Colonic mucosa (tissue), 4 donors: ENCODE data around the gene NNT. TPM values are rescaled to one million over a fixed set of nuclear protein-coding genes. Genes with fewer than 3 reads are reported as not detected.

Source experiments
- DNase-seq: peaks from one replicate; pipeline ENCODE4 v3.0.0-alpha.2; 2020
- H3K27ac ChIP-seq: fragments of 200-600 bp; one replicate; pipeline ENCODE4 v1.8.0; 2021
- H3K27me3 ChIP-seq: fragments of 200-600 bp; one replicate; pipeline ENCODE4 v1.8.0; 2021
- H3K36me3 ChIP-seq: fragments of 200-600 bp; one replicate; pipeline ENCODE4 v1.8.0; 2021
- H3K4me1 ChIP-seq: fragments of 200-600 bp; one replicate; pipeline ENCODE4 v1.8.0; 2021; ENCODE audit warnings: mild to moderate bottlenecking
- H3K4me3 ChIP-seq: fragments of 200-600 bp; one replicate; pipeline ENCODE4 v1.8.0; 2021
- H3K9ac ChIP-seq, 2 donors: one replicate each; pipeline ENCODE4 v1.7.0; 2013; ENCODE audit warnings: control low read depth in 2 of 2, low read depth in 2 of 2, low read length in 2 of 2
- H3K9me3 ChIP-seq: fragments of 200-600 bp; one replicate; pipeline ENCODE4 v1.8.0; 2021
- CTCF ChIP-seq: fragments of 200-600 bp; IDR thresholded peaks from one replicate; pipeline ENCODE4 v1.8.0; 2022; ENCODE audit warnings: antibody characterized with exemption, mild to moderate bottlenecking
- intact Hi-C: fragments of 100-400 bp; cut with DNase I; formaldehyde crosslinking; loops from one replicate; pipeline ENCODE4 v1.14.1; 2022
- total RNA-seq, 2 donors: library from RNA; stranded (reverse); fragmentation: NEBNext Ultra II Directional in 1 of 2; extraction: Animal tissue kit (Norgen Biotek cat#: 25700) in 1 of 2; gene quantifications; one replicate each; pipeline ENCODE4 v1.2.1, GENCODE V29; 2021
- donor health status: healthy.
- donor health status: DM: no; HTN: no; CAD: no.
- donor health status: DM: no; HTN: no; CAD: no.

The NNT gene
- total RNA-seq, 2 donors from 2014 or later, result 81.3 to 148 TPM

GRCh38 chr5:43583724-43584123 is 19.3 kb upstream of the NNT start:
- Histone ChIP-seq H3K36me3 (no peaks in the 10 kb centered on the region), H3K4me3 (no peak overlapping the region), H3K9ac (no peak overlapping the region), H3K27me3 (no peaks in the 10 kb centered on the region), H3K4me1 (no peaks in the 10 kb centered on the region), H3K27ac (no peak overlapping the region), H3K9me3 (no peaks in the 10 kb centered on the region)
- intact Hi-C loops, result no loop called here
- DNase-seq, result no peak
- TF ChIP-seq CTCF, result no peak

DNA sequence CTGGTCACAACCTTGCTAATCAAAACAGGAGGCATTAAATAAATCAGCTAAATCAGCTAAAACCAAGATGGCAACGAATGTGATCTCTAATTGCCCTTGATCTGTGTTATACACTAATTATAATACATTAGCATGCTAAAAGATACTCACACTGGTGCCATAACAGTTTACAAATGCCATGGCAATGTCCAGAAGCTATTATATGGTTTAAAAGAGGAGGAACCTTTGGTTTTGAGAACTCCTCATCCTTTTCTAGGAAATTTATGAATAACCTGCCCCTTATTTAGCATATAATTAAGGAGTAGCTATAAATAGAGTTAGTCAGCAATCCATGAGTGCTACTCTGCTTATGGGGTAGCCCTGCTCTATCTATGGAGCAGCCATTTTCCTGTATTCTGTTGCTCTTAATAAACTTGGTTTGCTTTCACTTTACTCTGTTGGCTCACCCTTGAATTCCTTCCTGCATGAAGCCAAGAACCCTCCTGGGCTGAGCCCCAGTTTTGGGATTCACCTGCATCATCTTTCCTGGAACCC is 18.7 kb upstream of the NNT start:
- no peak overlapping the region for H3K27ac ChIP-seq
- TF ChIP-seq CTCF, result no peak
- no peaks in the 10 kb centered on the region for H3K27me3 ChIP-seq
- DNase-seq, result no peak
- H3K36me3 ChIP-seq, result no peaks in the 10 kb centered on the region
- H3K4me1 ChIP-seq, result no peaks in the 10 kb centered on the region
- no peak overlapping the region for H3K9ac ChIP-seq
- no peak overlapping the region for H3K4me3 ChIP-seq
- intact Hi-C loops, result no loop called here
- H3K9me3 ChIP-seq, result no peaks in the 10 kb centered on the region

GRCh38 chr5:43588842-43589241 is 14.1 kb upstream of the NNT start:
- H3K9ac ChIP-seq, result no peak overlapping the region
- no peak for DNase-seq
- intact Hi-C loops, result no loop called here
- no peaks in the 10 kb centered on the region for H3K4me1 ChIP-seq
- H3K4me3 ChIP-seq, result no peak overlapping the region
- H3K9me3 ChIP-seq, result no peaks in the 10 kb centered on the region
- no peak overlapping the region for H3K27ac ChIP-seq
- no peaks in the 10 kb centered on the region for H3K27me3 ChIP-seq
- no peak for TF ChIP-seq CTCF
- no peaks in the 10 kb centered on the region for H3K36me3 ChIP-seq

- Histone ChIP-seq H3K4me1 (no peaks in the 10 kb centered on the region), H3K27ac (no peak overlapping the region), H3K4me3 (no peak overlapping the region), H3K36me3 (no peaks in the 10 kb centered on the region), H3K9me3 (no peaks in the 10 kb centered on the region), H3K9ac (no peak overlapping the region), H3K27me3 (no peaks in the 10 kb centered on the region)
- intact Hi-C loops, result no loop called here
- TF ChIP-seq CTCF, result no peak
- no peak for DNase-seq
Measured at GRCh38 chr5:43589310-43589709, 13.7 kb upstream of the NNT start.

GRCh38 chr5:43590700-43591099 is 12.3 kb upstream of the NNT start:
- no peak for DNase-seq
- Histone ChIP-seq H3K9ac (no peak overlapping the region), H3K27me3 (no peaks in the 10 kb centered on the region), H3K4me3 (no peak overlapping the region), H3K9me3 (no peaks in the 10 kb centered on the region), H3K36me3 (no peaks in the 10 kb centered on the region), H3K4me1 (no peaks in the 10 kb centered on the region), H3K27ac (no peak overlapping the region)
- intact Hi-C loops, result no loop called here
- TF ChIP-seq CTCF, result no peak
